GM19455 (cell line): ENCODE measurements around the gene APOA1.

Experiments
- ATAC-seq: cut with Tn5 transposase; IDR thresholded peaks from one replicate; pipeline ENCODE4 v1.9.1; 2021; ENCODE audit not compliant: unreplicated experiment

Gene APOA1

GRCh38 chr11:116837231-116838091, at the start of gene APOA1:
Gene APOA1 (minus strand): TSS chr11:116837622. CDS start chr11:116837387, 235 bp downstream.
- no peak for ATAC-seq

- ATAC-seq, result no peak
These were observed 48.7 kb upstream of the APOA1 start for GRCh38 chr11:116885951-116886655.

DNA sequence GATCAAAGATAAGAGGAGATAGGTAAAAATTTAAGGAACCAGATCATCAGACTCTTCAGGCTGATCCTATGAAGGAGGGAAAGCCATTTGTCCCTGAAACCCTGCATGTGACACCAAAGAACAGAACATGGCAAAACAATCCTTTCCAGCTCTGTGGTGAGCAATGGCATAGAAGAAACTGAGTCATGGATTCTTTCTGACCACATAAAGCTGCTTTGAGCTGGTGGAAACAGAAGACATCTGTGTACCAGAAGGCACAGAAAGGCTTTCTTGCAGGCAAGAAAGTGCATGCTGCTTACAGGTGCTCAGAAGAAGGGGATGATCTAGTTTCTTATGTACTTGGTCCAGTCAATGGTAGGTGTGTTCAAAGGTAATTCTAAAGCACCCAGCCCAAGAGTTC, 45.0 kb upstream of the APOA1 start:
- no peak for ATAC-seq

DNA sequence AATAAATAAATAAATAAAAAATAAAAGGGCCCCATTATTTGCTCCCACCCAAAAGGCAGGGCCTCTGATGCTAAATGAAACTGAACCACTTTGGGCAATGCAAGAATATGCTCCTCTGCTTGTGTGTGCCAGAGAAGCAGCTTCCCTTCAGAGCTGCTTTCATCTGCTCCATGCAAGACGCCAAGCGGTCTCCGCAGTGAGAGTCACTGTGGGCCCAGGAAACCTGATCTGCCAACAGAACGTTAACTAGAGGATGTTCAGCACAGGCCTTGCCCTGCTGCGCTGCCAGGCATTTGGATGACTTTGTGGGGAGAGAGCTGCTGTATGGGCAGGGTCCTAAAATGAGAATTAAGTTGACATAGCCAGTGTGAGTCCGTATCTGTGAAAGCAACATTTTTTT, 43.7 kb upstream of the APOA1 start:
- ATAC-seq, result no peak

- ATAC-seq, result no peak
These were observed 42.6 kb upstream of the APOA1 start for GRCh38 chr11:116879800-116880625.

DNA sequence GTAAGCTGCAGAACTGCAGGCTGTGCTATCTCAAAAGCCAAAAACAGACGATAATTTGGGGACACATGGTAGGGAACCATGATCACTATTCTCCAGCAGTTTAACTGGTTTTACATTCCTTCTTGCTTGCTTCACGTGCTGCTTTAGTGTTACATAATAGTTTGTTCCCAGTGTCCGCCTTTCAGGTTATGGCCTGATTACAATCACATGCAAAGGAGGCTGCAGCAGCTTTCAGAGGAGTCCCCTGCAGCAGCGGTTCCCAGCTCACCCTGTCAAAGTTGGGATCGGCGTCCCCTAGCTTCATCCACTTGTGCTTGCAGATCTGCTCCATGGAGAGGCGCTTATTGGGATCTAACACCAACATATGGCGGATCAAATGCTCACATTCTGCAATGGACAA, 39.2 kb upstream of the APOA1 start:
- ATAC-seq, result no peak

GRCh38 chr11:116875194-116875593, 37.8 kb upstream of the APOA1 start:
- ATAC-seq, result no peak

DNA sequence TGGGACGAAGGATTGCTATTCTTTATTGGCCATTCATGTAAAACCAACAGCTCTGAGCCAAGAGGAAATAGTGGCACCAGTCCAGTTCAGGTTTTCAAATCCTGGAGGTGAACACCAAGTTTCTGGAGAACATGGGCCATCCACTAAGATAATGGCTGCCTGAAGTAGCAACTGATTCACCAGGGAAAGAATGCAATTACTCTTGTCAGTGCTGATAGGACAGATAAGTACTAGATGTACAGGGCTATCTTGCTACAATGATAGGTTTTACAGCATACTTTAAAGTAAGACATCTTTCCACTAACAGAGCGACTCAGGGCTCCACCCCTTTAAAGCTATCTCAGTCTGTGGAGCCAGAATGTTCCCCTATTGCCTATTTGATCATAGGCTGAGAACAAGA, 36.8 kb upstream of the APOA1 start:
- no peak for ATAC-seq

GRCh38 chr11:116873381-116873780, 36.0 kb upstream of the APOA1 start:
- ATAC-seq, result no peak

DNA sequence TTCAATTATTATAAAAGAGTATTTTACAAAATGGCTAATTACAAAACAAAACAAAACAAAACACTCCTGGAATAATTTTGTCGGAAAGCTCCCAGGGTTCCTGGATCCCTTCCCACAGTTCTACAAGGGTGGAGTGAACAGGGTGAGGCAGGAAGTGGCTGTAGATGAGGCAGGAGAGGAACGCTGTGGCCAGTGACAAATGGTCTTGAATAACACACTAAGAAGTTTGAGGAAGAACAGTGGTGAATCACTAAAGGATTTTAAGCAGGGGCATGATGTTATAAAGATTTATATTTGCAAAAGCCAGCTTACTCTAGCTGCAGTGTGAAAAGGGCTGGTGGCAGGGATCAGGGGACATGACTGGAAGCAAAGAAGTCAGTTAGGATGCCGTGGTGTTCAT, 33.8 kb upstream of the APOA1 start:
- no peak for ATAC-seq

DNA sequence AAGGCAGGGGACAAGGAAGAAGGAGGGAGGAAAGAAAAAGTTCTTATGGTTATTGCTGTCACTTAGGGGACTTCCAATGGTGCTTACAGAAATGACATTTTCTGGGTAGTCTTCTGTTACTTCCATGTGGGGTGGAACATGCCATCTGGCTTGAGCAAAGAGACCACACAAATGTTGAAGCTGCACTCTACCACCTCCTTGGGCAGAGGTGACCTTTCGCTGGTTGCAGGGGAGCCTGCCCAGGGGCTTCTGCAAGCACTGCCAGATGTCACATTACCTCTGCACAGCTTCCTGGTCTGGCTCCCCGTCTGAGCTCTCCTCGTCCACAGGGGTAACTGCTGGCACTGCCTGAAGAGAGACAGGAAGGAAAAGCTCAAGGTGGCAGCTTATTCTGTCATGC, 32.6 kb upstream of the APOA1 start:
- no peak for ATAC-seq

DNA sequence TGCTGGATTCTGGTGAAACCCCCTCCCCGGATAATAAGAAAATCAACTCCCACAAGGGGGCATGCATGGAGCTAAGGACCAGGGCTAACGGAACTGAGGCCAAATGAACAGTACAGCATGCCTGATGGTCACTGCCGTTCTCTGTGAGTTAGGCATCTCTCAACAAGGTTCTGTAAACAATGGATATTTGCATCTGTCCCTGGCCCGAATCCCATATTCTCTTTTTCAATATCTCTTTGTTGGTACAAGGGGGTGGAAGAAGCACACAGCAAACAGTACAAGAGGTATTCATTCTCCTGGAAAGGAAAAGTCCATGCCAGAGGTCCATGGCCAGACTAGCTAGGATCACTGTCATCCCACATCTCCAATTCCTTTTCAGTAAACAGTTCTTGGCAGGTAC, 32.2 kb upstream of the APOA1 start:
- ATAC-seq, result no peak

DNA sequence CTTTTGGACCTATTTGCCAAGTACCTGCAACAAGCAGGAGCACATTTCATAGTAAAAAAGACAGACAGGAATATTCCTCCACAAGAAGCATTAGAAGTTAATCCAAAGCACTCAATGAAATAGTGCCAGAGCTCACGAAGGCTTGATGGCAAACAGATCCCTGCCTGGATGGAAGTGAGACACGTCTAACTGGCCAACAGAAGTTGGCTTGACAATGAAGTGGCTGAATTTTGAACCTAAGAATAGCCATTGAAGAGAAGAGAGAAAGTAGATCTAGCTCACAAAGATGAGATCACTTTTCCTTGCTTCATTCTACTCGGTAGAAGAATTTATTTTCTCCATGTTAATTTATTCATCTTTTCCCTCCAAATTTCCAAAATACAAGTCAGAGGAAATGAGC, 30.6 kb upstream of the APOA1 start:
- no peak for ATAC-seq

GRCh38 chr11:116867619-116868018, 30.2 kb upstream of the APOA1 start:
- ATAC-seq, result no peak

- no peak for ATAC-seq
These were observed 29.5 kb upstream of the APOA1 start for GRCh38 chr11:116866804-116867455.

- ATAC-seq, result no peak
These were observed 28.3 kb upstream of the APOA1 start for GRCh38 chr11:116865696-116866095.

- no peak for ATAC-seq
These were observed 27.1 kb upstream of the APOA1 start for GRCh38 chr11:116864531-116864930.

DNA sequence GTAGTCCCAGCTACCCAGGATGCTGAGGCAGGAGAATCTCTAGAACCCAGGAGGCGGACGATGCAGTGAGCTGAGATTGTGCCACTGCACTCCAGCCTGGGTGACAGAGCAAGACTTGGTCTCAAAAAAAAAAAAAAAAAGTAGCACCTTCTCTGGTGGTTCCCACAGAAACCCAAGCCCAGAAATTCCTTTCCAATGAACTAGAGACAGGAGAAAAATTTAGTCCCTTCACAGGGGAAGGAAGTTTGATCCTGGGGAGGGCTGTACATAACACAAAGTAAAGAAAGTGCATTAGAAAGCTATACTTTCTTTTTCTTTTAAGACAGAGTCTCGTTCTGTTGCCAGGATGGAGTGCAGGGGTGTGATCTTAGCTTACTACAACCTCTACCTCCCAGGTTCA, 25.5 kb upstream of the APOA1 start:
- no peak for ATAC-seq

DNA sequence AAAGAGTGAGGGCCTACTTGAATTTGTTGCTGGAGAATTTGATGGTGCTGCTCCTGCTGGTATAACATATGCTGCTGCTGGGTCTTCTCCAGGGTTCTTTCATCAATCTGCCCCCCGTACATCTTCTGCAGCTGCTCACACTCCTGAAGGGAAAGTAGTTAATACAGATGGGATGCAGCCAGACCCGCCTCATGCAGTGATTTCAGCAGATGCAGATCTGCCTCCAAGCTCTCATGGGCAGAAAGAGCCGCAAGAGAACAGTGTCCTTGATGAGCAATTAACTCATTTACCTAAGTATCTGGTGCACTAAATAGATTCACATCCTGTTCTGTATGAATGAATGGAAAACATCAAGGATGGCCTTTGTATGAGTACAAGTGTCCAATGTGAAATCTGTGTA, 24.8 kb upstream of the APOA1 start:
- no peak for ATAC-seq

DNA sequence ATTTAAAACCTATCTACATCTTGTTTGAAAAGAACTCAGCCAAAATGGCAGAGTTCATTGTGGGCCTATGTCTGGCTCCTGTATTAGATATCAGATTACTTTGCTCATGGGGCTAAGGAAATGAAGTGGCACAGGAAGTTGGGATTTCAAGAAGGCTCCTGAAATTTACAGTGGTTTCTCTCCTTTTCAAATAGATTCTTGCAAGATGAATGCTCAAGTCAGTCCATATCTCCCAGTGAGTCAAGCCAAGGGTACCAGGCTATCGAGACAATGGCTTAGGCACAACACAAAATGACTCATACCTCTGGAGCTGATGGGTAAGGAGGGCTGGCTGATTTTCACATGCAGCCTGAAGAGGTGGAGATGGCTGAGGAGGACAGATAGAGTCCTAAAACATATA, 24.1 kb upstream of the APOA1 start:
- no peak for ATAC-seq

GRCh38 chr11:116860303-116860702, 22.9 kb upstream of the APOA1 start:
- no peak for ATAC-seq
